ENCODE data around the gene ZC3H18.
A peak's percentile ranks its signal among the peaks of the same experiment; 100 is the strongest.
"Not testable (repeated sequence)": the region's sequence is repeated elsewhere in the genome, so short reads cannot be mapped to it uniquely, and the experiment has no call there.

The ZC3H18 gene

DNA sequence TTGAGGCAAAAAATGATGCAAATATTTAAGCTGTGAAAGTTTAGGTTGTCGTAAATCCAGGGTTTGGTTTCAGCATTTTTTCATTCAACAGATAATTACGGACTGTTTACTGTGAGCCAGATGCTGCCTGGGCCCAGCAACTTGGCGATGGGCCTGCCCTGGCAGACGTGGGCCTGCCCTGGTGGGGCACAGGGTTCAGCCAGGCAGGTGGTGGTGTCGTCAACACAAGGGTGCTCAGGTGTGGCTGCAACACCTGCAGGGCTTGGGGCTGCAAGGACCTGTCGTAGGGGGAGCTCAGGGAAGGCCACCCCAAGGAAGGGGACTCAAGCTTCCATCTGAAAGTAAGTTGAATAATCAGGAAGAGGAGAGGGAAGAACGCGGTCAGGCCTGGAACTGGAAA, 15.1 kb downstream of the ZC3H18 start:
- DNase-seq, result no peak

DNA sequence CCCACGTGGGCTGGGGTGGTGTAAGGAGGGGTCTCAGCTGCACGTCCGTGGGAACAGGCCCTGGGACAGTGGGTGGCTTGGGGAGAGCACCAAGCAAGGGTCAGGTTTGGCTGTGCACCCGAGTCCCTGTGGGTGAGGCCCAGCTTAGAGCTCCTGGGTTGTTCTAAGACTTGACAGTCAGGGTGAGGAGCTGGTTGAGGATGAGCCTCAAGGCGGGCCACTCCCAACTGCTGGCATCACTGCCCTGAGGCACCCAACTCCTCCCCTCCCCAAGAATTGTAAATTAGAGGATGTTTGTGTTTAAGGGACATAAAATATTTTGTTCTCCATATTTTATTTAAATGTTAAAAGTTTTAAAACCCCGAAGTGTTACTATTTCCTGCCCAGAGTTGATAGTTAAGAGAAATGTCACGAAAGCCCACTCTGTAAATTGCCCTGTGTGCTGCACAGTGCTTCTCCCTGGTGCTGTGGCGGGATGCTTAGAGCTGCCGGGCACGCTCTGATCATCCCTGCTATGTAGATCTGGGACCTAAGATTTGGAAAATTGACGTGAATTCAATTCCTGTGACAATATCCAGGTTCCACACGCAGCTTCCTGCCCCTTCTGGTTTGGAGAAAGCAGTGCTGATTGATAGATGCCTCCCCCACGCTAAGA, 15.9 kb downstream of the ZC3H18 start:
- DNase-seq, result no peak

DNA sequence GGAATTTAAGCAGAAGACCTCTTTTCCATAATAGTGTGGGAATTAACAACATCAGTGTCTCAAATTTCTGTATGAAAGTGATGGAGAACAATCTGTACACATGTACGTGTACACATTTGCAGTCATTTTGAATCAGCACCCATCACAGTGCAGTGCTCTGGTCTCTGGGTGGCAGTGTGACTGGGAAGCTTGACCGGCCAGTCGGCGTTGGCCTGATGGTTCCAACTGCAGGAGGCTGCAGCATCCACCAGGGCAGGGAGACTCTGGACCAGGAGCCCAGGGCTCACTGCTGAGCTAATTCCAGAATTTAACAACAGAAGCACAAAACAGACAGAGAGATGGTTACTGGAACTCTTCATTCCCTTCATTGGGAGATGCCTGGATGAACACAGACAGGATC, 17.9 kb downstream of the ZC3H18 start:
- no peak for DNase-seq

DNA sequence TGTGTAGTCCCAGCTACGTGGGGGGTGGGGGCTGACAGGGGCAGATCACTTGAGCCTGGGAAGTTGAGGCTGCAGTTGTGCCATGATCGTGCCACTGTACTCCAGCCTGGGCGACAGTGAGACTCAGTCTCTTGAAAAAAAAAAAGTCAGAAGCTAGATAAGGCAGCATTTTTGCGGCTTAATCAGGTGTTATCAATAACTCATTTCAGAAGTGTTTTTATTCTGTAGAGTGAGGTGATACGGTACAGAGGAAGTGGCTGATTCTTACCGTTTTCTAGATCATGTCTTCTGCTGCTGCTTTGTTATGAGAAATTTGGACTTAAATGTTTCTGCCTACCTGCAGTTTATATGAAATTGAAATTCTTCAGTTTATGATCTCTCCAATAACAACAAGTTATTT, 18.6 kb downstream of the ZC3H18 start:
- no peak for DNase-seq

DNA sequence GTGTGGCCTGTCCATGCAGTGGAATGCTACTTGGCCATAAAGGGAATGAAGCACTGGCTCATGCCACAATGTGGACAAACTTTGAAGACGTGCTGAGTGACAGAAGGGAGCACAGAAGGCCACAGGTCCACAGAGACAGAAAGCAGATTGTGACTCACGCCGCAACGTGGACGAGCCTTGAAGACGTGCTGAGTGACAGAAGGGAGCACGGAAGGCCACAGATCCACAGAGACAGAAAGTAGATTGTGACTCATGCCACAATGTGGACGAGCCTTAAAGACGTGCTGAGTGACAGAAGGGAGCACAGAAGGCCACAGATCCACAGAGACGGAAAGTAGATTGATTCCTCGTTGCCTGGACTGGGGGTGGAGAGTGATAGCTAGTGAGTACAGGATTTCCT, 19.2 kb downstream of the ZC3H18 start:
- DNase-seq, result no peak

DNA sequence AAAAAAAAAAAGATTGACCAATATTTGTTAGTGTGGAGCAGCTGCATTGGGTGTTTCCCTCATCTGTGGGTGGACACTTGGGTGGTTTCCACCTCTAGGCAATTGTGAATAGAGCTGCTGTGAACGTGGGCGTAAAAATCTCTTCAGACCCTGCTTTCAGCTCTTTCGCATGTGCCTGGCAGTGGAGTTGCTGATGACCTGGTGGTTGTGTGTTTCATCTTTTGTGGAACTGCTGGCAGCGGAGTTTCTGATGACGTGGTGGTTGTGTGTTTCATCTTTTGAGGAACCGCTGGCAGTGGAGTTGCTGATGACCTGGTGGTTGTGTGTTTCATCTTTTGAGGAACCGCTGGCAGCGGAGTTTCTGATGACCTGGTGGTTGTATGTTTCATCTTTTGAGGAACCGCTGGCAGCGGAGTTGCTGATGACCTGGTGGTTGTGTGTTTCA, 21.4 kb downstream of the ZC3H18 start:
- peak; percentile 69 for DNase-seq

DNA sequence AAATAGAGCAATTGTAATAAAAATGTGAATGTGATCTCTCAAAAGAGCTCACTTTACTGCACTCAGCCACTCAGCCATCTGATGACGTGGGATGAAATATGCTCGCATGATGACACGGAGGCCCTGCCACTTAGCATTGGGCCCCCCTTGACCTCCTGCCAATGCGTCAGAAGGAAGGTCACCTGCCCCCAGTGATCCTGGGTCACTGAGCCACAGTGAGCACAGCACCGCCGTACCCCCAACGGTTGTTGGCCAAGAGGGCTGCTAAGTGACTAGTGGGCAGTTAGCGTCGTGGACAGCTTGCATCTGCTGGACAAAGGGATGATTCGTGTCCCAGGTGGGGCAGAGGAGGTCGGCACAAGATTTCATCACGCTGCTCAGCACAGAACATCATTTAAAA, 22.9 kb downstream of the ZC3H18 start:
- no peak for DNase-seq

DNA sequence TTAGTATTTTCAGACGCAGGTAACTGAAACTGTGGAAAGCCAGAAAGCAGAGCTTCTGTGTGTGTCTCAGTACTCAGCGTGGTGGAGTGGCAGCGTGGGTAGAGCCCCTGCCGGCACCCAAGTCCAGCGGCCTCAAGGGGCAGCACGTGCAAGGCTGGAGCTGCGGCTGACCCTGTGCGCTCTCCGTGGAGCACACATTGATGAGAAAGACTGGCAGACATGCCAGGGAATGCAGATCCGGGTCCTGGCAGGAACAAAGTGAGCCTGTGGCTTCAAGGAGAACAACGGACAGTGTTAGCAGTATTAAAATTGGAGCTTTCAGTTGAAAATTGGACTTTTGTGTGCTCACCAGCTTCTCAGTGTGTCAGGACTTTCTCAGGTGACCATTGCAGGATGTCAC, 23.3 kb downstream of the ZC3H18 start:
- no peak for DNase-seq

DNA sequence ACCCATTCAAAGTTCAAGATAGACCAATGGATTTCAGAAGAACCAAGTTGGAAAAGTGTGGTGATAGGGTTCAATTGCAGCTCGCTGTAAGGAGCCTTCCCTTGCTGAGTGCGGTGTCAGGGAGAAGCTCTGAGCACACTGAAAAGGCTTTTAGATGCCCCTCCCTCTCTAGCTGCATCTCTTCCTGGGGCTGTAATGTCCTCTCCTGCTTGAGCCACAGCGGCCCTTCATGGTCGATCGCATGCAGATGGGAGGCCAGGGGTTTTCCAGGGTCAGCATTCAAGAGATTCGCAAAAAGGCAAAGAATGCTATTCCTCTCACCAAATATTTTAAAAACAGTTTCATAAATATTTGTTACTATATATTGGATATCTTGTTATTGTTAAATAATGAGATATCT, 23.7 kb downstream of the ZC3H18 start:
- DNase-seq, result no peak

DNA sequence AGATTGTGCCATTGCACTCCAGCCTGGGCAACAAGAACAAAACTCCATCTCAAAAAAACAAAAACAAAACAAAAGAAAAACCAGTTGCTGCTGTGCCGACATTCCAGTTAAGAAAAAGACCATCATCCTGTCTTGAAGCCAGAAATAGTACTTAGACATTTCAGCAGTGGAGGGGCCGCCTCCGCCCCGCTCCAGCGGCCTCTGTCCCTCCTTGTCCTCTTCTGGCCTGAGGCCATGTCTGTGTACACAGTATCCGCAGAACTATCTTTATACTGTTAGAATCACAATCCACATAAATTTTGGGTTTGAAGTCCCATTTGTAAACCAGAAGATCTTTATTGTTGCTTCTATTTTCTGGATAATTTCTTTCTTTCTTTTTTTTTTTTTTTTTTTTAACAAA, 24.9 kb downstream of the ZC3H18 start:
- DNase-seq, result no peak

DNA sequence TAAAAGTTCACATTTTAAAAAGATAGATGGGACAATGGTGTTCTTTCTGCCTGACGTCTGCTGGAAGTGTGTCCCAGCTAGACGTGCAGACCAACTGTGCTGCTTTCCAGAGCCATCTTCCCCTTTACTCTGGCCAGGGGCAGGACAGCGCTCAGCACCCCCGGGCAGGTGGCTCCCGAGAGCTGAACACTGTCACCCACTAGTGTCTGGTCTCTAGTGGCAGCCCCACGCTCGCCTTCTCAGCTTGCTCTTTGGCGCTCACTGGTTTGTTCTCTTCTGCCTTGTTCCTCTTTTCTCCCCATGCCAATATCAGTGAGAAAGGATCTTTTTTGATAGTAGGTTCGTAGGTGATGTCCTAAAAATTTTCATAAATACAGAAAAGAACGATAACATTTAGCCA, 25.7 kb downstream of the ZC3H18 start:
- no peak for DNase-seq

DNA sequence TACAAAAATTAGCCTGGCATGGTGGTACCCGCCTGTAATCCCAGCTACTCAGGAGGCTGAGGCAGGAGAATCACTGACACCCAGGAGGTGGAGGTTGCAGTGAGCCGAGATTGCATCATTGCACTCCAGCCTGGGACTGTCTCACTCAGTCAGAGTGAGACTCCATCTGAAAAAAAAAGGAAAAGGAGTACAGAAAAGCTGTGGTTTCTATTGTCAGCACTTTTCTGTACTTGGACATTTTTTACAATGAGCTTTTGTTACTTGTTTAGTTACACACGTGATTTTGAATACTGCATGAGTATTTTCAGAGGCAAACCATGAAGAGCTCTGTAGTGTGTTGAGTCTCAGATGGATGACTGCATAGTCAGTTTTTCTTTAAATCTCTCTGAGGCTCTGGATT, 26.3 kb downstream of the ZC3H18 start:
- no peak for DNase-seq

DNA sequence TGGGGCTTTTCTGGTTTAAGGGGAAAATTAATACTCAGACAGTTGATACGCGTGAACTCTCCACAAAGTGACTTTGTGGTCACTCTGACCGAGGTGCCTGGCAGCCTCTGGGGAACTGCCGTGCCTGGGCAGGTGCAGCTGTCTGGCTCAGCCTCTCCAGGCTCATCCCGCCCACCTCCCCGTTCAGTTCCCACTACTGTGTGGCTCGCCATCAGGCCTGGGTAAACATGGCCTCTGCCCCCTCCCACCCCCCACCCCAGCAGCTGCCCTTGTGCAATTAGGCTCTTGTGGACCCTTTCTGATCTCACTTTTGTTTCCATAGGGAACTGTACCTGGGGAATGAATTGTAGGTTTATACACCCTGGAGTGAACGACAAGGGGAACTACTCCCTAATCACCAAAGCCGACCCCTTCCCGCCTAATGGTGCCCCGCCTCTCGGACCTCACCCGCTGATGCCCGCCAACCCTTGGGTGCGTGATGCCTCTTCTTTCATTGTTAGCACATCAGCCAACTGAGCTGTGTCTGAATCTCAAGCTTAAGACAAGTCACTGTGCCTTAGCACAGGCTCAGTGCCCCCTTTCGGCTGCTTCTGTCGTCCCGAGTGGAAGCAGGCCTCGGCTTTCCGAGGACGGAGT, 27.8 kb downstream of the ZC3H18 start:
- no peak for DNase-seq

DNA sequence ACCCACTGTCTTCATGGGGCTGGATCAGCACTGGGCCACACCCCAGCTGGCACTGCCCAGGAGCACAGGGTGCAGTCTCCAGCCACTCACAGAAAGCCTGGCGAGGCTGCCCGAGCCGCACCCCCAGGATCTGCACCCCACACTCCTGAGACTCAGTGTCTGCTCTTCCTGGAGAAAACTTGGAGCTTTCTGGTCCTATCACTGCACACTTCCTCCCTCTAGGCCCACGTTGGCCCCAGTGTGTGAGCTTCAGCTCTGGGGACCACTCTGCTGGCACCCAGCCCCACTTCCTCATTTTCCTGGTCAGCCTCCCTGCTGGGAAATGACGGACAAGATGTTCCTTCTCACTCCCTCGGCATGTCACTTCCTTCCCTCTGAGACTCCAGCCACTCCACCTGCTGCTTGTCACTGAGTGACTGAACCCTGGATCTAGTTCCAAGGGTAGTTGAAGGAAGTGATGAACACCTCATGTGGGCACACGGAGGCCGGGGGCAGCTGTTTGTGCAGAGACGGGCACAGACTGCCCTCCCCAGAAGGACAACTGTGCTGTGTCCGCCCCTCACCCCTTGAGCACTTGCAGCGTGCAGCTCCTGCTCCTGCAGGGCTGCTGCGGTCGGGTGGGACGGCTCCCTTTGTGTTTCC, 29.0 kb downstream of the ZC3H18 start:
- no peak for DNase-seq

DNA sequence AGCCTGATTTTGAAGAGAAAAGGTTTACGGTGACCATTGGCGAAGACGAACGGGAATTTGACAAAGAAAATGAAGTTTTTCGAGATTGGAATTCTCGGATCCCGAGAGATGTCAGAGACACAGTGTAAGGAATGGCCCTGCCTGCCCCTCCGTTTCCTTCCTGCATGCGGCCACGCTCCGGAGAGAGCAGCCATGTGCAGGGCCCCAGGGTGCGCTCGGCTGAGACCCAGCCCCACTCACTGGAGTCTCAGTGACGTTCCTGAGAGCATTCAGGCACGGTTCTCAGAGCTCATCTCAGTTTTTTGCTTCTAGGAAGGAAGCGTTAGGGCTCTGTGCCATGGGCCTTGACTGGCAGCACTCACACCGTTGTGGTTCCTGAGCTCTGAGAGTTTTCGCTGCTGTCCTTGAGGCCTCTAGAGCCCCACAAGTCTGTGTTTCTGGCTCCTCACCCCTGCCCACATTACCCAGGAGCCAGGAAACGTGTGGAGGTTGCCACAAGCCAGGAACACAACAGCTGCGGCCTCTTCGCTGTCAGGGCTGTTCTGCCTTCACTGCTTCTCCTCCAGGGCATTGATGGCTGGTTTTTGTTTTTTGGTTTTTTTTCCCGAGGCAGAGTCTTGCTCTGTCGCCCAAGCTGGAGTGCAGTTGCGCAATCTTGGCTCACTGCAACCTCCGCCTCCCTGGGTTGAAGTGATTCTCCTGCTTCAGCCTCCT, 29.8 kb downstream of the ZC3H18 start:
- no peak for DNase-seq

DNA sequence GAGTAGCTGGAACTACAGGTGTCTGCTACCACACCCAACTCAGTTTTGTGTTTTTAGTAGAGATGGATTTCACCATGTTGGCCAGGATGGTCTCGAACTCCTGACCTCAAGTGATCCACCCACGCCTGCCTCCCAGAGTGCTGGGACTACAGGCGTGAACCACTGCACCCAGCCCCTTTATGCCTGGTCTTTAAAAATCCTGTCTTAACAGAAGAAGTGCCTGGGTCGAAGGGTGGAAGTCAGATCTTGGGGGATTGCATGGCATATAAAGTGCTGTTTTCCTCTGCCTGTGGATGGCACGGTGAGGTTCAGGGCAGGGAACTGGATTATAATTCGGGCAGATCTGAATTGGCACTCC, 30.3 kb downstream of the ZC3H18 start:
- no peak for DNase-seq

DNA sequence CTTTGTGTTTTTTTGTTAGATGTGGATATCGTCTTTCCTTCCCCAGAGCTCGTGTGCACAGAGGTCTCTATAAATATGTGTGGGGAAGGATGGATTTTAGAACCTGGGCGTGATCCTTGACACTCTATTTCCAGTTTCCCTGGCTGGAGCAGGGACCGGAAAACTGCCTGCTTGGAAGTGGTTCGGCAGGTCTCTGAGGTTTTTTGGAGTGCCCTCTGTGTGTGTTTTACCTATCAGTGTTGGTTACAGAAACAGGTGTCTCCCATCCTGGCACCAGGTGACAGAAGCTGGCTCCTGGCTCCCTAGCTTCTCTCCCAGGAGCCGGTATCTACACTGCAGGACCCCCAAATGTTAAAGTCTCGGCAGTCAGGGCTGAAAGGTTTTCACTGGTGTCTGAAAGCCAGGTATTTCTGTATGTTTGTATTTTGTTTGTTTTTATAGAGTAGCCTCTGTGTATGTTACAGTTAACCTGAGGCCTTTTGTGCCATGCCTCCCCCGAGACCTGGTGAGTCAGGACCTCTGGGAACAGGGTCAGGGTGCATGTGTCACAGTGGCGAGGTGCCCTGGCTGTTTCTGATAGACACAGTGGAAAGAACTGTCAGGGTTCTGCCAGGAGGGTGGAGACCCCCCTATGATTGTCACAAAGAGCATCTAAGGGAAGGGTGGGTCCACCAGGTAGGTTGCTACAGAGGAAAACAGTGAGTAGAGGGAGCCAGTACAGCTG, 31.3 kb downstream of the ZC3H18 start:
- no peak for DNase-seq

DNA sequence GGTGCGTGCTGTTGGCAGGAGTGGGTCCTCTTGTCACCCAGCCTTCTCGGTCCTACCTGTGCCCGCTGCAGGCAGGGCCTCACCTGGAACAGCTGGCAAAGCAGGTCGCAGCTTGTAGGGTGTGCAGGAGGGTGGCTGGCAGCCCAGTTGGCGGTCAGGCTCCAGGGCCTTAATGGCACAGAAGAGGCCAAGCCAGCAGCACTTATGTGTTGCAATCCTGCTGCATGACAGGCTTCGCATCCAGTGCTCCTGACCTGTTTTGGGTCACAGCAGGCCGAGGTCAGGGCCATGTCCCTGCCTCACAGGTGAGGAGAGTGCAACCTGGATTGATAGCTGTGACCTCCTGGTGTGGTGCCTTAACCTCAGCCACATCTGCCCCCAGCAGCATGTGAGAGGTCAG, 31.9 kb downstream of the ZC3H18 start:
- DNase-seq, result no peak

DNA sequence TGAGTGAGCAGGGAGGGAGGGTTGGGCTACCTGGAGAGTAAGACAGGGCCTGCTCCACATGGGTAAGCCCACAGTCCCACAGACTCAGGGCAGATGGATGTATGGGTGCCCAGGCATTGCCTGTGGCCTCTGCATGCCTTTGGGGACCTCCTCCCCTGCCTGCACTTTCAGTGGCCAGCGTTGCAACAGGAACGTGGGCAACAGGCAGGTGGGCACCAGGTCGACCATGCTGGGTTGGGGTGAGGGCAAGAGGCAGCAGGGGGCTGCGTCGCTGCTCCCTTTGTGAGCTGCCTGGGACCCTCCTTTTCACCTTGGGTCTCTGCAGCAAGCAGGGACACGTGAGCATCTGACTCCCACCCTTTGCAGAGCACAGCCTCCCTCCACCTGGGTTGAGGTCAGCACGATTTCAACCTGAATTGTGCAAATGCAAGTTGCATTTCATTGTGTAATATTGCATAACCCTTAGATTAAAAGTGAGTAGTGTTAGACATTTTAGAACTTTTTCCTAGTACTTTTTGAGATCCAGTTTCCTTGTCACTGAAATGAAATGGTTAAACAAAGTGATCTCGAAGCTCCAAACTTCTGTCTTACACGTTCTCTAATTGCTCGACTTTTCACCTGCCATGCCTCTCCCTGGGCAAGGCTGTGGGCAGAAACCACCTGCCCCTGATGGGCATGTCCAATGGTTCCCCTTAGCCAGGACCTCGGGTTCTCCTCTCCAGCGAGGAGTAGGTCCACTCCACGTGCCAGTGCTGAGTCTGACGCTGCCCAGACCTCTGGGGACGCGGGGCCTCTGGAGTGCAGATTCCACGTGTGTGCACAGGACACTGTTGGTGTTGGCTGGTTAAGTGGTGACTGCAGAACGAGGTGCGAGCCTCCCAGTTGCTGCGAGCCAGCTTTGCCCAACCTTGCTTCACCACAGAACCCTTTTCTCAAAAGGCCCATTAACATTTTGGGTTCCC, 35.3 kb downstream of the ZC3H18 start:
- DNase-seq, result no peak

DNA sequence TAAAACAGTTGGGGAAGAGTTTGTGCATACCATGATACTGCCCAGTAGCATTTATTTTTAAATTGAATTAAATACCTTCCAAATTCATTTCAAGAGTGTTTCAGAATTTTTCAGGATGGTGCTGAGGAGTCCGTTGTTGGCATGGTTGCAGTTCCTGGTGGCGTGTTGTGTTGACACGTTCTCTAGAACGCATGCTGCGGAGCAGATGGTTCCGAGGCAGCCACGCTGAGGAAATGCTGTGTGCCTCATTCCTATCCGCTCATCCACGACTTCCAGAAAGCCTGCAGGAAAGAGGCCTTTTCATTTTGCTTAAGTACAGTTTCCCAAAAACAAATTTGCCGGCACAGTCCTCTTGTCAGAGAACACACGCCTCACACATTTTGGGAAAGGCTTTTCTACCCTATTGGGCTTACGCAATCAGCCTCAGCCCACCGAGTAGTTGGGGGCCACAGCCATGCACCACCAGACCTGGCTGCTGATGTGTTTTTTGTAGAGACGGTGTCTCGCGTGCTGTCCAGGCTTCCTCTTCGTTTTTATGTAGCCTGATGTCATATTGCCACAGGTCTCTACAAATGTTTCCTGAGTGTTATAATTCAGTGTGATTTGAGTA, 36.0 kb downstream of the ZC3H18 start:
- no peak for DNase-seq

DNA sequence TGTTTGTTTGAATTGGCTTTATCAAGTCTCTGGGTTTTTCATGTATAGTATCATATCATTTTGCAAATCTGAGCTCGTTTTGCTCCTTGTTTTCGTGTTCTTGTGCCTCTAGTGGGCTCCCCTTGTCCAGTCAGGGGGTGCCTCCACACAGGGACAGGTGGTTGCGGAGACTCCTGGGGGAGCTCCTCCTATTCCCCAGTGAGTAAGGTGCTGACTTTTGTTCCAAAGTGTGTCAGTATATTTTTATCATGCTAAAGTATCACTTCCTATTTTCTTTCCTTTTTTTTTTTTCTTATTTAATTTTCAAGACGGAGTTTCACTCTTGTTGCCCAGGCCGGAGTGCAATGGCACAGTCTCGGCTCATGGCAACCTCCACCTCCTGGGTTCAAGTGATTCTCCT, 37.9 kb downstream of the ZC3H18 start:
- no peak for DNase-seq

DNA sequence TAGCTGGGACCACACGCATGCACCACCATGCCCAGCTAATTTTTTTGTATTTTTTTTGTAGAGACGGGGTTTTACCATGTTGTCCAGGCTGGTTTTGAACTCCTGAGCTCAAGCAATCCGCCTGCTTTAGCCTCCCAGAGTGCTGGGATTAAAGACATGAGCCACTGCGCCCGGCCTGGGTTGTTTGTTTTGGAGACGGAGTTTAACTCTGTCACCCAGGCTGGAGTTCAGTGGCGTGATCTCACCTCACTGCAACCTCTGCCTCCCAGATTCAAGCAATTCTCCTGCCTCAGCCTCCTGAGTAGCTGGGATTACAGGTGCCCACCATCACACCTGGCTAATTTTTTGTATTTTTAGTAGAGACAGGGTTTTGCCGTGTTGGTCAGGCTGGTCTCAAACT, 39.2 kb downstream of the ZC3H18 start:
- not testable (repeated sequence) for DNase-seq

Data from stimulated activated CD8-positive, alpha-beta memory T cell treated with anti-CD3 and anti-CD28 coated beads, Interleukin-4, amount 100 ng/mL, for 48 hours (primary cell).